Endometrium (tissue), 2 donors: ENCODE results near the gene NCAN.
"Not testable (repeated sequence)": the region's sequence is repeated elsewhere in the genome, so short reads cannot be mapped to it uniquely, and the experiment has no call there.

ENCODE experiments used
- FAIRE-seq: peaks from 2 replicates; lab custom pipeline; 2012; peaks lifted over from hg19 to GRCh38; lab: Jason Lieb, UNC
- donor health status: control.
- donor health status: control.

The NCAN gene

DNA sequence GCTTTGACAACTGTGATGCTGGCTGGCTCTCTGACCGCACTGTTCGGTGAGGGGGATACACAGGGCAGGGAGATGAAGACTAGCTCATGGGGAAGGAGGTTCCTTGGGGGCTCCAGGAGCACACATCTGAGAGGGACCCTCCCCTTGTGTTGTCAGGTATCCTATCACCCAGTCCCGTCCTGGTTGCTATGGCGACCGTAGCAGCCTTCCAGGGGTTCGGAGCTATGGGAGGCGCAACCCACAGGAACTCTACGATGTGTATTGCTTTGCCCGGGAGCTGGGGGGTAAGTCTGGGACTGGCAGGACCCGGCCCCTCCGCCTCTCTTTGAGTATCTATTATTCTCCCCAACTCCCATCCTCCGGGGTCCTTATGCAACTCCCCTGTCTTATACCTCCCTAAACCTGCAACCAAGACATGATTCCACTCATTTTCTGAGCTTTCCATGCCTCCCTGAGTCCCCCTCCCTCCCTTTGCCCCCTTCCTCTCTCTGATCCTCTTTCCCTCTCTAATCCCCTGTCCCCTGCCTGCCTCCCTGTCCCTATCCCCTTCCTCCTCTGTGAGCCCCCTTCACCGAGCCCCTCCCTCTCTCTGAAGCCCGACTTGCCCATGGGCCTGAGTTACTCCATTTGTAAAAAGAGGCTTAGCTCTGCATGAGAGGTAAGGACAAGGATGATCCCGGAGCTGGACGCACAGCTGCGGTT, 12.5 kb downstream of the NCAN start:
- no peak for FAIRE-seq

DNA sequence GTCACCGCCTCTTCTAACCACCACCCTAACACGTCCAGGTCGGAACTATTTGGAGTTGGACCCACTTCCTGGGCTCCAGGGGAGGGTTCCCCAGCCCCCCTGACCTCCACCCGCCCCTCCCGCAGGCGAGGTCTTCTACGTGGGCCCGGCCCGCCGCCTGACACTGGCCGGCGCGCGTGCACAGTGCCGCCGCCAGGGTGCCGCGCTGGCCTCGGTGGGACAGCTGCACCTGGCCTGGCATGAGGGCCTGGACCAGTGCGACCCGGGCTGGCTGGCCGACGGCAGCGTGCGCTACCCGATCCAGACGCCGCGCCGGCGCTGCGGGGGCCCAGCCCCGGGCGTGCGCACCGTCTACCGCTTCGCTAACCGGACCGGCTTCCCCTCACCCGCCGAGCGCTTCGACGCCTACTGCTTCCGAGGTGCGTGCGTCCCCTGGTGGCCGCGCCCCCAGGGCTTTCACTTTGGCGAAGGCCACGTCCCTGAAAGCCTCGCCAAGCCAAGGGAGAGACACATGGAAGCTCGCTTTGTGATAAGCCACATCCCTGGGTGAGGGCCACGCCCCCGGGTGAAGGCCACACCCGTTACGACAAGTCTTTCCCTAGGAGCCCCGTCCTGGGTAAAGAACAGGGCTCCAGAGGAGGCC, 13.2 kb downstream of the NCAN start:
- FAIRE-seq, result no peak

DNA sequence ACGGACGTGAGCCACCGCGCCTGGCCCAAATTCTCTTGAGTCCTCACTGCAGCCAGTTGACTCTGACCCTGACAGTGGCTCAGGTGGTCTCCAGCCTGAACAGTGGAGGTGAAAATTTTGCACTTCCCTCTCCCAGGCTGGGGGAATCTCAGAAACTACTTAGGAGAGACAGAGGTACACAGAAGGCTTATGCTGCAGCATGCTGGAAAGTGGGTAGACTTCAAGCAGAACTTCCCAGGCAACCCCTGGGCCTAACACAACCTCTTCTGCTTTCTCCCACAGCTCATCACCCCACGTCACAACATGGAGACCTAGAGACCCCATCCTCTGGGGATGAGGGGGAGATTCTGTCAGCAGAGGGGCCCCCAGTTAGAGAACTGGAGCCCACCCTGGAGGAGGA, 14.4 kb downstream of the NCAN start:
- FAIRE-seq, result no peak

DNA sequence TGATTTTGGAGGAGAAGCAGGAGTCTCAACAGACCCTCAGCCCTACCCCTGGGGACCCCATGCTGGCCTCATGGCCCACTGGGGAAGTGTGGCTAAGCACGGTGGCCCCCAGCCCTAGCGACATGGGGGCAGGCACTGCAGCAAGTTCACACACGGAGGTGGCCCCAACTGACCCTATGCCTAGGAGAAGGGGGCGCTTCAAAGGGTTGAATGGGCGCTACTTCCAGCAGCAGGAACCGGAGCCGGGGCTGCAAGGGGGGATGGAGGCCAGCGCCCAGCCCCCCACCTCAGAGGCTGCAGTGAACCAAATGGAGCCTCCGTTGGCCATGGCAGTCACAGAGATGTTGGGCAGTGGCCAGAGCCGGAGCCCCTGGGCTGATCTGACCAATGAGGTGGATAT, 14.9 kb downstream of the NCAN start:
- no peak for FAIRE-seq

DNA sequence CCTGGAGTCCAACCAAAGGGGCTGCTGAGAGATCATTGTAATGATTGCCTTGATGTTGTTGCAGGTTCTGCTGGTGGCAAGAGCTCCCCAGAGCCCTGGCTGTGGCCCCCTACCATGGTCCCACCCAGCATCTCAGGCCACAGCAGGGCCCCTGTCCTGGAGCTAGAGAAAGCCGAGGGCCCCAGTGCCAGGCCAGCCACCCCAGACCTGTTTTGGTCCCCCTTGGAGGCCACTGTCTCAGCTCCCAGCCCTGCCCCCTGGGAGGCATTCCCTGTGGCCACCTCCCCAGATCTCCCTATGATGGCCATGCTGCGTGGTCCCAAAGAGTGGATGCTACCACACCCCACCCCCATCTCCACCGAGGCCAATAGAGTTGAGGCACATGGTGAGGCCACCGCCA, 15.5 kb downstream of the NCAN start:
- FAIRE-seq, result no peak

DNA sequence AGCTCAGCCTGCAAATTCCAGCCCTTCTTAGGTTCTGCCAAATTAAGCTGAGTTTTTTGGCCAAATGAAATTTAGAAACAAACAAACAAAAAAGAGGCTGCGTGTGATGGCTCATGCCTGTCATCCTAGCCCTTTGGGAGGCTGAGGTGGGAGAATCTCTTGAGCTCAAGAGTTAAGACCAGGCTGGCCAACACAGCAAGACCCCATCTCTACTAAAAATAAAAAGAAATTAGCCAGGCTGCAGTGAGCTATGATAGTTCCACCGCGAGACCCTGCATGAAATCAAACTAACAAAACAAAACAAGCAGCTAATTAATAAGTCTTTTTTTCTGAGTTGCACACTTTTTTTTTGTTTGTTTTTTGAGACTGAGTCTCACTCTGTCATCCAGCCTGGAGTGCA, 17.9 kb downstream of the NCAN start:
- FAIRE-seq, result no peak

DNA sequence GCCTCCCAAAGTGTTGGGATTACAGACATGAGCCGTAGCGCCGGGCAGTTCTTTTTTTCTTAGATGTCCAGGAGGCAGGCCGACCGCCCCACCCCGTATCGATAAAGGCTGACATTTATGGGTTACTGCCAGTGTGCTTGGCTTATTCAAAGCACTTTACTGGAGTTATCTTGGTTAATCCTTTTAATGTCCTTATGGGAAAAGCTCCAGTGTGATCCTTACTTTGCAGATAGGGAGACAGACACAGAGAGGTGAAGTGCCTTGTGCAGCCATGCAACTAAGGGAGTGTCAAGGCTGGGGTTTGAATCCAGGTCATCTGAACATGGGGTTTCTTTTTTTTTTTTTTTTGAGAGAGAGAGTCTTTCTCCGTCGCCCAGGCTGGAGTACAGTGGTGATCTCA, 19.2 kb downstream of the NCAN start:
- no peak for FAIRE-seq

DNA sequence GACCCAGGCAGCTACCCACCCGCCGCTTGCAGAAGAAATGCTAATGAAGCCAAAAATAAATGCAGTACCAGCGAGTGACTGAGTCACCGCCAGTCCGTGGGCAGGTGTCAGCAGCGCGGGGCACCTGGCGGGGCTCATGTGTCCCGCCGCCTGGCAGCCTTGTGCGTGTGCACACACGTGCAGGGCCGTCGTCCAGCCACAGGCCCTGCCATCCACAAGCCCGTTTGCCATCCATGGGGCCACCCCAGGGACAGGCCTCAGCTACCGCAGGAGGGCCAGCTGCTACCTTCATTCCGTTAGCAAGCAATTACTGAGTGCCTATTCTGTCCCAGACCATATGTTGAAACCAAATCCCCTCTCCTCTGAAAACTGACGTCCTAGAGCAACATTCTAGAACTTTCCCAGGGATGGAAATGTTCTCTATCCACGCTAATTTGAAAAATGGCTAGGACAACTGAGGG, 20.5 kb downstream of the NCAN start:
- FAIRE-seq, result no peak

DNA sequence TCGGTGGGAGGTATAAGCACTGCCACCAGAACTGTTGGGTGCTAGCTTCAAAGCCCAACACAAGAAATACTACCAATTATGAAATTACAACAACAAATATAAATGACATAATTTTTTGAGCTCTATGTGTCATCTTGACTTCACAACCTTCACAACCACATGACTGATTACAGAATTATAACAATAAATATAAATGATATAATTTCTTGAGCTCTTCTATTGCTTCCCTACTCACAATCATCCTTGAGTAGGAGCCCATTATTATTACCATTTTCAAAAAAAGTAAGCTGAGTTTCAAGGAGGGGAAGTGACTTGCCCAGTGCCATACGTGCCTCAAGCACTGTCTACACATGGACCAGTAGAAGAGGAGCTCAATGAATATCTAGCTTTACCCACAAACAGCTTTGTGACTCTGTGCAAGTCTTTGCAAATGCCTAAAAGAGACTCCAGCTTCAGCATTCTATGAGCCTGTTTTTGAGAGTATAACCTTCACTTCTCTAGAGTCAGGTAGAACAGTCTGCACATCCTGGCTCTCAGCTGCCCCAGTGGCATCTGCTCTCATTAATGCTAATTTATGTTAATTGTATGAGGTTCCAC, 22.6 kb downstream of the NCAN start:
- FAIRE-seq, result no peak

DNA sequence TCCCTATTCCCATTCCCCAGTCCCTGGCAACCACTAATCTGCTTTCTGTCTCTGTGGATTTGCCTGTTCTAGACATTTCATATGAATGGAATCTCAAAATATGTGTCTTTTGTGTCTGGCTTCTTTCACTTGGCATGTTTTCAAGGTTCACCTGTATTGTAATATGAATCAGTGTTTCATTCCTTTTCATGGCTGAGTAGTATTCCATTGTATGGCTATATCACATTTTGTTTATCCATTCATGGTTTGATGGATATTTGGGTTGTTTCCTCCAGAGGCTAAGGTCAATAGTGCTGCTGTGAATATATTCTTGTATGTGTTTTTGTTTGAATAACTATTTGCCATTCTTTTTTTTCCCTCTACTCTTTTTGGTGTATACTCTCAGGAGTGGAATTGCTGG, 24.4 kb downstream of the NCAN start:
- FAIRE-seq, result no peak

DNA sequence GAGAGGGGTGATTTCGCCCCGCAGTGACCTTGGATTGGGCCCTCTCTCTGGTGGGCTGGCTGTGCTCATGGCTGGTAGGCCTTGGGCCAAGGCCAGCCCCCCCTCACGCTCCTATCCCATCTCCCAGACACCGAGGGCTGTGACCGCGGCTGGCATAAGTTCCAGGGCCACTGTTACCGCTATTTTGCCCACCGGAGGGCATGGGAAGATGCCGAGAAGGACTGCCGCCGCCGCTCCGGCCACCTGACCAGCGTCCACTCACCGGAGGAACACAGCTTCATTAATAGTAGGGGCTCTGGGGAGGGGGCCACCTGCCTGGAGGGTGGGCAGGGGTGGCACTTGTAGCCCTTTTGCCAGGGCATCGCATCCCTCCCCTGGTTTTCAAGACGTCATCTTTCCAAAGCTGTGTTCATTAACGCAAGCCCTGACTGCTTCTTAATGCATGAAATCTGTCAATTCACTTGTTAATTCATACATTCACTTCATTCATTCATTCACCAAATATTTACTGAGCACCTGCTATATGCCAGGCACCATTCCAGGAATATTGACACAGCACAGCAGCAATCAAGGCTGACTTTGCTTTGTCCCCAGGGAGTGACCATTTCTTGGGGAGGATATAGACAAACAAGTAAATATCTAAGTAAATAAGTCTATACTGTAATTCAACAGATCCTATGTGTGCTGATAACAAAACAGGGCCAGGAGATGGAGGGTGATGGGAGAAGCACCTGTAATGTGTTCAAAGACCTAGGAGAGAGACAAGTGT, 26.6 kb downstream of the NCAN start:
- FAIRE-seq, result no peak

DNA sequence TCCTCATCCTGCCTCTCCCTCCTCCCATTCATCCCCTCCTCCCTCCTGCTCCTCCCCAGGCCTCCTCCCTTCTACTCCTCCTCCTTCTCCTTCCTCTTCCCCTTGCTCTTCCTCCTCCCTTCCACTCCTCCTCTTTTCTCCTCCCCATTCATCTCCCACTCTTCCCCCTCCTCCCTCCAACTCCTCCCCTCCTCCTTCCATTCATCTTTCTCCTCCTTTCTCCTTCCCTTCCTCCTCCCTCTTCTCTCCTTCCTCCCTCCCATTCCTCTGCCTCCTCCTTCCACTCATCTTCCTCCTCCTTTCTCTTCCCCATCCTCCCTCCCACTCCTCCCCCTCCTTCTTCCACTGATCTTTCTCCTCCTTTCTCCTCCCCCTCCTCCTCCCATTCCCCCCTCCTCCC, 27.9 kb downstream of the NCAN start:
- FAIRE-seq, result no peak

DNA sequence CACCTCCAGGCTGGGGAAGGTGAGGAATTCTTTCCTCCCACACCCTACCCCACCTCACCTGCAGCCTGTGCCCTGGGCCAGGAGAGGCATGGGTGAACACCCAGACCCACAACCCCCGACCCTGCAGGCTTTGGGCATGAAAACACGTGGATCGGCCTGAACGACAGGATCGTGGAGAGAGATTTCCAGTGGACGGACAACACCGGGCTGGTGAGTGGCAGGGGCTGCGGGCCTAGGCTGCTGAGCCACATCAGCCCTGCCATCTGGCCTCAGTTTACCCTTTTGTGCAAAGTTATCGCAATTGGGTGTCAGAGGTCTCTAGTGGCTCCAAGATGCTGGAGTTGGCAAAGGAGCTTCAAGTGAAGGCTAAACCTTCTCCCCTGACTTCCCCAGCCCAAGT, 28.7 kb downstream of the NCAN start:
- no peak for FAIRE-seq

DNA sequence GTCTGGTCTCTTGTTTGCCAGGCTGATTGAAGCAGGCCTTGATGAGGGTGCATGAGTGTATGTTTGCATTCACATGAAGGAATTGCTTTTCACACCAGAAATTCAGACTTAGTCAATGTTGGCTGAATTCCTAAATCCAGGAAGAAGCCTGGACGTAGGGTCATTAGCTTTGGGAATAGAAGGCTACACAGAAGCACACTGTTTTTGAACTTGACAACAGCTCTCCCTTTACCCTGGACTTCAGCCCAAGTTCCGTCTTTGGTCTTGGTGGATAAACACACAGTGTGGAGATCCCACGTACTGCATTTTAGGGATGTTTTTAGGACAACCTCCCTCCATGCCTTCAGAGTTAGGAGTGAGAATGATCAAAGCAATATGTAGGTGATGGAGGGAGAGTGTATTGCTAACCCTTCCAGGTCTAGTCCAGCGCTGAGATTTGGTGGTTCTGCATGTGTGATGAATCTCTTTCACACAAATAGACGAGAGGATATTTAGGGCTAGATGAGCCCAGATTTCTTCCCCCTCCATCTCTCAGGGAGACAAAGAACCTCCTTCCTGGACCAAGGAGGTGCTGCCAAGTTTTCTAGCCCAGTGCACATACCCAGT, 38.5 kb downstream of the NCAN start:
- no peak for FAIRE-seq

DNA sequence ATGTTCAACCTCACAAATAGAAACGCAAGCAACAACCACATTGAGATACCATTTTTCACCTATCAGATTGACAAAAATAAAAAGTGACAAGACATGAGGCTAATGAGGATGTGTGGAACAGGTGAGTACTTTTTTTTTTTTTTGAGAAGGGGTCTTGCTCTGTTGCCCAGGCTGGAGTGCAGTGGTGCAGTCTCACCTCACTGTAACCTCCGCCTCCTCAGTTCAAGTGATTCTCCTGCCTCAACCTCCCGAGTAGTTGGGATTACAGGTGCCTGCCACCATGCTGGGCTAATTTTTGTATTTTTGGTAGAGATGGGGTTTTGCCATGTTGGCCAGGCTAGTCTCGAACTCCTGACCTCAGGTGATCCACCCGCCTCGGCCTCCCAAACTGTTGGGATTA, 41.7 kb downstream of the NCAN start:
- not testable (repeated sequence) for FAIRE-seq

DNA sequence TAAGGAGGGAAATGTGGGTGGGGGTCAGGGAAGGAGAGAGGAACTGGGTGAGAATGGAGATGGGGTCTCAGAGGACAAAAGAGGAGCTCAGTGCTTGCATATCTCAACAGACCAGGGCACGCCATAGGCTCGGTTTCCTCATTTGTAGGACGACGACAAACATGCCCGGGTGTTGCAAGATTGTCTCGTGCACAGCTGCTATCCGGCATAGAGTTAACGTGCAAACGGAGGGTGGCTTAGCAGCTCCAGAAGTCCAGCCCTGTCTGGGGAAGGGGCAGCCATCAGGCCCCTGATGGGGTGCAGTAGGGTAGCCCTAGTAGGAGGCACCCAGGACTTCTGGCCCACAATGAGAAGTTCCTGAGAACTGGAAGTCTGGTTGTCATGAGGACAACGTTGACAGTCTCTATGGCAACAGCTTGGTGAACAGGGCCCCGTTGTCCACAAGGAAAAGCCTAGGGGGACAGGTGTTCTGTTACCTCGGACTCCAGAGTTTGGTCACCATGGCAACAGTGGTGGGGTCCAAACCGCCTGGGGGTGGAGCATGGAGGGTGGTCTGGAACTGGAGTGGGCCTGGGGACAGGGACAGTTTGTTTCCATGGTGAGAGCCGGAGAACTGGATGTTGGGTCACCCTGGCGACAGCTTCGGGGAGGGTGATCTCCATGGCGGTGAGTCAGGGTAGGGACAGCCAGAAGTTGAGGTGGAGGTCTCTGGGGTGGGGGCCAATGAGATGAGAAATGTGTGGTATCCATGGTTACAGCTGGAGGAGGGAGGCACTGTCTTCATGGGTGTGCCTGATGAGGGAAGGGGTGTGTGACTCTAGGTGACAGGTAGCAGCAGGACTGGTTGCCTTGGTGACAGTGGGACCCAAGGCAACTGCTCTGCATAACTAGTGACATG, 44.6 kb downstream of the NCAN start:
- no peak for FAIRE-seq

DNA sequence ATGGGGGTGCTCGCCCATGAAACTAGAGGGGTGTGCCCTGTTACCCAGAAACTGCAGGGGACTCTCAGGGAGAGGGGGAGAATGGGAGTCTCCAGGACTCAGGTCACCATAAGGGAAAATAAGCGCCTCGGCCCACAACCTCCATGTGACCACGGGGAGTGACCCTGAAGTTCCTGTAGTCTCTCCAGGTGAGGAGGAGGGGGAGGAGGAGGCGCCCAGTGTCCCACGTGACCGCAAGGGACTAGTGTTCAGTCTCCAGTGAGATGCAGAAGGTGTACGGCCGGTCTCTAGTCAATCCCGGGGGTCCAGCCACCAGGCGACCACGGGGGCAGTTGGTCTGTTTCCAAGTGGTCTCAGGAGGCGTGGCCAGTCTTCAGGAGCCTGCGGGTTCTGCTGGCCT, 45.4 kb downstream of the NCAN start:
- FAIRE-seq, result no peak

DNA sequence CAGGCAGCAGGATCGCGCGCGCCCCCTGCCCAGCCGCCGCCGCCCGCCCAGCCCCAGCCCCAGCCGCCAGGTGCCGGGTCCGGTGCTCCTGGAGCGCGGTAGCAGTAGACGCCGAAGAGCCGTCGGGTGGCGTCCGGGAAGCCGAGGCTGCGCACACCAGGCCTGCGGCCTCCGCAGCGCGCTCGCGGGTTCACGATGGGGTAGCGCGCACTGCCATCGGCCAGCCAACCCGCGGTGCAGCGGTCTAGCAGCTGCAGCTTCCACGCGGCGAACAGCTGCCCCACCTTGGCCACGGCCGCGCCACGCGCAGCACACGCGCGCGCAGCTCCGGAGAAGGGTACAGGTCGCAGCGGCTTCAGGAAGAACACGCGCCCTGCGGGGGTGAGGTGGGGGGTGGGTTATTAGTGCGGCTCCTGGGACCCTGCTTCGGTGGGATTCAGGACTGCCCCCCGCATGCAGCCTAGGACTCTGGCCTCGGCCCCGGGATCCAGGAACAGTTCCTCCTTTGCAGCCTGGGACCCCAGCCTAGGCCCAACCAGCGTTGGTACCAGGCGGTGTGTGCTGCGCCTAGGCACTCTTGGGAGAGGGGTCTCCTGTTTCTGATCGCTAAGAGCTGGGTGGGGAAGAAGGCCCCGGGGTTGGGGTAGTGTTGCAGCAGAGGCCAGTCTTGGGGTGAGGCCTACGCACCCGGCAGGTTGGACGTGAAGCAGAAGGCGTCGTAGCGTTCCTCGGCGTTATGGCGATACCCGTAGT, 46.3 kb downstream of the NCAN start:
- no peak for FAIRE-seq

DNA sequence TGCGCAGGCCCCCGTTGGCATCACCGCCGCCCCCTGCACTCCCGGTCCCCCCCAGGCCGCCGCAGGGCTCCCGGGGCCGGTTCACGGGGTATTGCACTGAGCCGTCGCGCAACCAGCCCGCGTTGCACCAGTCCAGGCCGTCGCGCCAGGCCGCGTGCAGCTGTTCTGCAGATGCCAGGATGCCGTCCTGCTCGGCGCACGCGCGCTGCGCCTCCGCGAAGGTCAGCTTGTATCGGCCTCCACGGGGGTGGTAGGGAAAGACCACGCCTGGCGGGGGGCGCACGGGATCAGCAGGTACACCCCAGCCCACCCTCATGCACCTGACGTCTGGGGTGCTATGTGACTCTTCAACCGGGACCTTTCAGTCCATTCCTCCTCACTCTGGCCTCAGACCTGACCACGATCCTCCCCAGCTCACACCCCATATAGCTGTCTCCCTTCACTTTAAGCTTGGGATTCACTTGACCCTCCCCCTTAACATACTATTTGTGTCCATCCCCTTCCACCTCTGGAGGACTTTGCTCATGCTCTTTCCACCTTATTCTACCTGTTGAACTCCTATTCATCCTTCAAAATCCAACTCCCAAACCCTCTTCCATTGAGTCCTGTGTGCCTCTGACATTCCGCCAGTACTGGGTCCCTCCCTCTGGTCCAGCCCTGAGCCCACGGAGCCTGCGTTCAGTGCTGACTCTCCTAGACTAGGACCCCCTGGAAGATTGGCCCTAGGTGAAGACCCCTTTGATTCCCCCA, 47.0 kb downstream of the NCAN start:
- no peak for FAIRE-seq

DNA sequence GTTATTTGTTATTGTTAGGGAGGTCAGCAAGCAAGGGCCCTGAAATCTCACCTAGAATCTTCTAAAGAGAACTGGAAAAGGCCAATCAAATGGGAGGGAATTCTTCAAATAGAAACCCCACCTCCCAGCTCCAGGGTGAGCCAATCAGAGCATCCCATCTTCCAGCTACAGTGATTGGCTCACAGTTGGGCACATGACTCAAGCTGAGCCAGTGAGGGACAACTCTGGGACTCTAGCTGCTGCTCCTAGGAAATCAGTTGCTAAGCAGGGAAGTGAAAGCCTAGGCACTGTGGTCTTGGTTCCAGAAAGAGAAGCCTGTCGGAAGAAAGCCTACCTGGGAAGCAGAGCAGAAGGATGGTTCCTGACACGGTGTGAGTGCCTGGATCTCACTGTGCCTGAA, 48.0 kb downstream of the NCAN start:
- no peak for FAIRE-seq
